ENCODE data around the gene OR5AU1. TPM values are rescaled to one million over a fixed set of nuclear protein-coding genes. Genes with fewer than 3 reads are reported as not detected.
"Not testable (repeated sequence)": the region's sequence is repeated elsewhere in the genome, so short reads cannot be mapped to it uniquely, and the experiment has no call there.

Gene OR5AU1
- total RNA-seq, 1 donor from 2014 or later, result not detected

DNA sequence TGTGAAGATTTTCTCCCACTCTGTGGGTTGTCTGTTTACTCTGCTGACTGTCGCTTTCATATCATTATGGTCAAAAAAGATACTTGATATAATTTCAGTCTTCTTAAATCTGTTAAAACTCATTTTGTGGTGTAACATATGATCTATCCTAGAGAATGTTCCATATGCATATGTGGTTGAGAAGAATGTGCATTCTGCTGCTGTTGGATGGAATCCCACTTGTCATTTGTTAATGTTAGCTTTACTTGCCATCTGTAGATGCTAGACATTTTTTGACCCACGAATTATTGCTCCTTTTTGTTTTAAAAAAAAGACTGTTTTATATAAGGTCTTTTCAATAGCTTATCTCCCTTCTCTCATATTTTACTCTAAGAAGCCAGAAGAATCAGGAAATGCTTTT, 26.3 kb upstream of the OR5AU1 start:
- no peak for FAIRE-seq
- no peak for DNase-seq (ENCODE audit: low spot score in 2 of 2)

GRCh38 chr14:21171128-21171527, 15.3 kb upstream of the OR5AU1 start:
- no peak for FAIRE-seq
- no peak for DNase-seq (ENCODE audit: low spot score in 2 of 2)

DNA sequence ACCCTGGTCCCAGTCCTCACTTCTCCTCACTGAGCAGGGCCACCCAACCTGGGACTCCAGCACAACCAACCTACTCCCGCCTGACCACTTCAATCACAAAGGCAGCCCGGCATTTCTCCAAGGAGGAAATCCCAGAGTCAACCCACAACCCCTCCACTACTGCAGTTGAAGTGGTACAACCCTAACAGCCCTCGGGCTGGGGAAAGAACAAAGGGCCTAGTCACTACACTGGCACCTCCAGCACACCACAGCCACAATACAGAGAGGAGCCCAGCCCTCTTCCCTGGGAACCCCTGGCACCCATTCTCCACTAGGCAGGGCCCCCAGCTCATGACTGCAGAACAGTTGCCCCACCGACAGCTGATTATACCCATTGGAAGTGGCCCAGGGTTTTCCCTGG, 13.7 kb upstream of the OR5AU1 start:
- FAIRE-seq, result no peak

DNA sequence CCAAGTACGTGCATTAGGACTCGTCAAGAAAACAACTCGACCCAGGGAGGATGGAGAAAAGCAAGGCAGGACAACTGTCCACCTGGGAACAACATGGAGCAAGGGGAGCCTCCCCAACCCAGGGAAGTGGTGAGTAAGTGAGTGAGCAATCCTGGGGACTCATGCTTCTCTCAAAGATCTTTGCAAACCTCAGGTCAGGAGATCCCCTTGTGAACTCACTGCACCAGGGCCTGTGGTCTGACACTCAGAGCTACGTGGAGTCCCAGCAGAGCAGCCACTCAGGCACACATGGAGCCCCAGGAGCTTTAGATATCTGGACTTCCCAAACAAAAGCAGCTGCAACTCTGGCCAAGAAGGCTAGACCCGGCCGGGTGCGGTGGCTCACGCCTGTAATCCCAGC, 12.2 kb upstream of the OR5AU1 start:
- no peak for FAIRE-seq

More for the DNA sequence above, 13.7 kb upstream of the OR5AU1 start:
- DNase-seq (ENCODE audit: low spot score in 2 of 2), result no peak

DNA sequence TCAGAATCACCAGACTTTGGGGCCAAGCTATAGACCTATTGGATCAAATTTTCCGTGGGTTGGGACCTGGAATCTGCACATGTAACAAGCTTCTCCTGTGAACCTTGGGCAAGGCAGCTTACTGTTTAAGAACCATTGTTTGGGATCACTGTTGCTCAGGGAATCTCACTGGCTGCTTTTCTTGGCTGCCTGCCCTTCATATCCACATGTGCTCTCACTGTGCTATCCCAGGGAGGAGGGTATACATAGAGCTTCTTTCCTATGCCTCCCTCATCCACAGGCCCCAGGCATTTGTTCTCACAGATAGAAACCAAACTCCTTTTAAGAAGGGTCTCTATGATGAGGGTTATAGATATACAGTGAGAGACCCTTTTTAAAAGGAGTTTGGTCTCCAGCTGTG, 9.8 kb upstream of the OR5AU1 start:
- FAIRE-seq; DNase-seq (ENCODE audit: low spot score in 2 of 2): not testable (repeated sequence)

More for the DNA sequence above, 12.2 kb upstream of the OR5AU1 start:
- no peak for DNase-seq (ENCODE audit: low spot score in 2 of 2)

GRCh38 chr14:21165002-21165605, 9.2 kb upstream of the OR5AU1 start:
- not testable (repeated sequence) for FAIRE-seq; DNase-seq (ENCODE audit: low spot score in 2 of 2)

GRCh38 chr14:21163871-21164291, 8.0 kb upstream of the OR5AU1 start:
- FAIRE-seq (no peak), DNase-seq (ENCODE audit: low spot score in 2 of 2) (no peak)

- no peak for DNase-seq (ENCODE audit: low spot score in 2 of 2)
- no peak for FAIRE-seq
Measured at GRCh38 chr14:21162081-21162480, 6.2 kb upstream of the OR5AU1 start.

DNA sequence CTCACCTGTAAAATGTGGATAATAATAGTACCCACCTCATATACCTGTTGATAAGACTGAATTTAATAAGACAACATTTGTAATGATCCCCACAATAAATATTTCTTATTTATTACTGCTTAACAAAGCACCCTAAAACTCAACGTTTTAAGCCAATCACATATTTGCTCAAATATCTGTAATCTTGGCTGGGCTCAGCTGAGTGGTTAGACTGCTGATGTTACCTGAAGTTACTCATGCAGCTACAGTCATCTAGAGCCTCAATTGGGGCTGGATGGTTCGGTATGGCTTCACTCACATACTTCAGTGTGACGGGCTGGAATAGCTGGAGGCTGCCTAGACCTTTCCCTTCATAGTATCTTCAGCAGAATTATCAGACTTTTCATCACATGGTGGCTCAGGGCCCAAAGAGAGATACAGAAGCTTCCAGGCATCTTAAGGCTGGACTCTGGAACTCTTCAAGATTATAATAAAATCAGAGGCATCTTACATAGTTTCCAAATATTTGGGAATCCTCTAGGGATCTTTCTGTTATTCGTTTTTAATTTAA, 4.3 kb upstream of the OR5AU1 start:
- FAIRE-seq, result no peak
- DNase-seq (ENCODE audit: low spot score in 2 of 2), result no peak

DNA sequence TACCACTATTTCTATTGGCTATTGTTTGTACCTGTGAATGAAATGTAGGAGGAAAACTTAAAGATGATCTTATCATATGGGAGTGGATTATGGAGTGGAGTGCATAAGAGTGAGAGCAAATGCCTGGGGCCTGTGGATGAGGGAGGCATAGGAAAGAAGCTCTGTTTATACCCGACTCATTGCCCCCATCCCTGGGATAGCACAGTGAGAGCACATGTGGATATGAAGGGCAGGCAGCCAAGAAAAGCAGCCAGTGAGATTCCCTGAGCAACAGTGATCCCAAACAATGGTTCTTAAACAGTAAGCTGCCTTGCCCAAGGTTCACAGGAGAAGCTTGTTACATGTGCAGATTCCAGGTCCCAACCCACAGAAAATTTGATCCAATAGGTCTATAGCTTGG, 2.3 kb upstream of the OR5AU1 start:
- FAIRE-seq; DNase-seq (ENCODE audit: low spot score in 2 of 2): not testable (repeated sequence)

- no peak for FAIRE-seq
Measured at GRCh38 chr14:21149641-21150367, 6.1 kb downstream of the OR5AU1 start.

GRCh38 chr14:21145437-21145836, 10.4 kb downstream of the OR5AU1 start:
- DNase-seq (ENCODE audit: low spot score in 2 of 2) (no peak), FAIRE-seq (no peak)

More at GRCh38 chr14:21149641-21150367, 6.1 kb downstream of the OR5AU1 start:
- no peak for DNase-seq (ENCODE audit: low spot score in 2 of 2)

DNA sequence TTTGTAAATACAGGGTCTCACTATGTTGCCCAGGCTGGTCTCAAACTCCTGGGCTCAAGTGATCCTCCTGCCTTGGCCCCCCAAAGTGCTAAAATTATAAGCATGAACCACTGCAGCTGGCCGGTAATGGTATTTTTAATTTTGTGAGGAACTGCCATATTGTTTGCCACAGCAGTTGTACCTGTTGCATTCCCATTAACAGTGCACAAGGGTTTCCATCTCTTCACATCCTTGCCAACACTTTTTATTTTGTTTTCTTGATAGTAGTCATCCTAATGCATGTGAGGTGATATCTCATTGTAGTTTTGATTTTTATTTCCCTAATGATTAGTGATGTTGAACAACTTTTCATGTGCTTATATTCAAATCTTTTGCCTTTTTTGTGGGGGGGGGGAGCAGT, 13.5 kb downstream of the OR5AU1 start:
- FAIRE-seq (no peak), DNase-seq (ENCODE audit: low spot score in 2 of 2) (no peak)

DNA sequence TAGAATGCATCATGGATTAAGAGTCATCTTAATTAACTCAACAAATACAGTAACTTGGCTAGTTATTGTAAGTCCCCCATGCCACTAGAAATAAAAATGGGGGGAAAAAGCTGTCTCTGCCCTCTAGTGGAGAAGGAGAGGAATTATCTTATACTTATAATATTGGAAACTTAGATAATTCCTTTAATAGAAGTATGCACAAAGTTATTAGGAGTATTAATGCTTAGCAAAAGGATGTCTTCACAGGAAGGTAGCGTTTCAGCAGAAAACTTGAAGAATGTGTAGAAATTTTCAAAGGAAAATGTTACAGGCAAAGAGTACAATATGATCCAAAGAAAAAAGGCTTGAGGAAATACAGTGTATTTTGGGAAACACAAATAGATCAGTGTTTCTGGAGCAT, 19.8 kb downstream of the OR5AU1 start:
- peak in 1 of 2 donors; percentile 10 for DNase-seq (ENCODE audit: low spot score in 2 of 2)

DNA sequence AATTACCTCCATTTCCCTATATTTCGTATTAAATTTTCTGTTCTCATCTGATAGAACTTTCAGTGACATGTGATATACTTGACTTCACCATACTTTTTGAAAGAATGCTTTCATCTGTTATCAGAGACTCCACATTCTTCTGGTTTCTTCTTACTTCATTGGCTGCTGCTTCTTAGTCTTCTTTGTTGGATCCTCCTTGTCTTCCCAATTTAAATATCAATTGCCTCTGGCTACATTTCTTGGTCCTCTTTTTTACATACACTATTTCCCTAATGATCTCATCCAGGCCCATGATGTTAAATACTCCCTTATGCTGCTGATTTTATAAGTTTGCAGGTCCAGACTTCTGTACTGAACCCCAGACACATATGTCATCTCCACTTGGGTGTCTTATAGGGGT, 22.0 kb downstream of the OR5AU1 start:
- FAIRE-seq, result no peak

More for the DNA sequence above, 19.8 kb downstream of the OR5AU1 start:
- no peak for FAIRE-seq

GRCh38 chr14:21123429-21123828, 32.4 kb downstream of the OR5AU1 start:
- DNase-seq (ENCODE audit: low spot score in 2 of 2), result no peak

More for the DNA sequence above, 22.0 kb downstream of the OR5AU1 start:
- DNase-seq (ENCODE audit: low spot score in 2 of 2), result no peak

DNA sequence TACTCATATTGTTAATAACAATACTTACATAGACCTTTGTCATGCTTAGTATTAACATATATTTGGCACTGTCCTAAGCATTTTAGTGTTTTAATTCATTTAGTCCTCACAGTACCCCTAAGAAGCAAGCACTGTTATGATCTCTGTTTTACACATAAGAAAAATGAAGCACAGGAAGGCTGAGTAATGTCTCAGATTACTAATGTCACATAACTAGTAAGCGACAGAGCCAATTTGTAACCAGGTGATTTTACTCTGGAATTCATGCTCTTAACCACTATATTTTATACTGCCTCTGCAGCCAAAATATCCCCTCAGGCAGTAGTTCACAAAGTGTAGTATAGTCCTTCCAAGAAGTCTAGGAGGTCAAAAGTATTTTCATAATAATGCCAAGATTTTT, 34.7 kb downstream of the OR5AU1 start:
- no peak for DNase-seq (ENCODE audit: low spot score in 2 of 2)
- FAIRE-seq, result no peak

More at GRCh38 chr14:21123429-21123828, 32.4 kb downstream of the OR5AU1 start:
- FAIRE-seq, result no peak

- DNase-seq (ENCODE audit: low spot score in 2 of 2) (no peak), FAIRE-seq (no peak)
Measured at GRCh38 chr14:21120686-21121085, 35.2 kb downstream of the OR5AU1 start.

GRCh38 chr14:21118933-21119332, 36.9 kb downstream of the OR5AU1 start:
- DNase-seq (ENCODE audit: low spot score in 2 of 2), result no peak
- no peak for FAIRE-seq

- FAIRE-seq, result no peak
- DNase-seq (ENCODE audit: low spot score in 2 of 2), result no peak
Measured at GRCh38 chr14:21113369-21113768, 42.5 kb downstream of the OR5AU1 start.

- FAIRE-seq, result no peak
Measured at GRCh38 chr14:21112255-21112654, 43.6 kb downstream of the OR5AU1 start.

More at GRCh38 chr14:21112255-21112654, 43.6 kb downstream of the OR5AU1 start:
- no peak for DNase-seq (ENCODE audit: low spot score in 2 of 2)

Data from frontal cortex (tissue), 4 donors.